ENCODE data around the gene NFIA. TPM values are rescaled to one million over a fixed set of nuclear protein-coding genes. Genes with fewer than 3 reads are reported as not detected.
A peak's percentile ranks its signal among the peaks of the same experiment; 100 is the strongest.

The NFIA gene
- total RNA-seq, 4 donors from 2014 or later: 27.9 to 79.9 (median 36.7) TPM

- Histone ChIP-seq H3K36me3 (no peaks in the 10 kb centered on the region), H3K4me3 (no peak overlapping the region), H3K27me3 (no peaks in the 10 kb centered on the region), H3K9me3 (no peaks in the 10 kb centered on the region), H3K27ac (no peak overlapping the region), H3K4me1 (peaks cover 0 to 32% (median 5%) of the 10 kb centered on the region in 3 donors)
- 64 to 69% methylated on average over 1 of the region's 1 CpG for whole genome bisulfite sequencing, 2 donors
- intact Hi-C loops (cut with DNase I): no loop called here
- TF ChIP-seq POLR2A (IDR thresholded peaks at IDR 0.05) (no peak), CTCF (IDR thresholded peaks at IDR 0.05) (no peak)
- no peak for DNase-seq
These were observed 26.8 kb downstream of the NFIA start for GRCh38 chr1:61109158-61109557.

- Histone ChIP-seq H3K27me3 (no peaks in the 10 kb centered on the region), H3K4me1 (peaks cover 0 to 34% (median 6%) of the 10 kb centered on the region in 3 donors), H3K4me3 (no peak overlapping the region), H3K36me3 (no peaks in the 10 kb centered on the region), H3K27ac (no peak overlapping the region), H3K9me3 (no peaks in the 10 kb centered on the region)
- TF ChIP-seq POLR2A (IDR thresholded peaks at IDR 0.05) (no peak), CTCF (IDR thresholded peaks at IDR 0.05) (no peak)
- intact Hi-C loops (cut with DNase I): no loop called here
- no peak for DNase-seq
These were observed 27.5 kb downstream of the NFIA start for GRCh38 chr1:61109910-61110309.

- no peak overlapping the region for H3K4me3 ChIP-seq
- peak overlapping the region in 1 of 4 donors; percentile 30 for H3K27ac ChIP-seq
- TF ChIP-seq CTCF (IDR thresholded peaks at IDR 0.05) (no peak), POLR2A (IDR thresholded peaks at IDR 0.05) (no peak)
- DNase-seq: no peak
- H3K4me1 ChIP-seq: peaks cover 0 to 40% (median 13%) of the 10 kb centered on the region in 3 donors
- H3K27me3 ChIP-seq: no peaks in the 10 kb centered on the region
- no peaks in the 10 kb centered on the region for H3K9me3 ChIP-seq
- intact Hi-C loops (cut with DNase I): no loop called here
- WGBS, 2 donors: 79 to 84% methylated on average over 1 of the region's 1 CpG
- no peaks in the 10 kb centered on the region for H3K36me3 ChIP-seq
These were observed 28.2 kb downstream of the NFIA start for GRCh38 chr1:61110554-61110953.

GRCh38 chr1:61111084-61112004, 29.0 kb downstream of the NFIA start:
- Histone ChIP-seq H3K27me3 (no peaks in the 10 kb centered on the region), H3K4me3 (no peak overlapping the region), H3K36me3 (no peaks in the 10 kb centered on the region), H3K9me3 (no peaks in the 10 kb centered on the region), H3K27ac (peak overlapping the region in 3 of 4 donors; percentile 30 to 57 (median 43)), H3K4me1 (peaks cover 0 to 48% (median 19%) of the 10 kb centered on the region in 3 donors)
- TF ChIP-seq CTCF (IDR thresholded peaks at IDR 0.05) (no peak), POLR2A (IDR thresholded peaks at IDR 0.05) (no peak)
- 58 to 74% methylated on average over 3 of the region's 3 CpGs for WGBS, 2 donors
- intact Hi-C loops (cut with DNase I): no loop called here
- no peak for DNase-seq

GRCh38 chr1:61114178-61114870, 32.0 kb downstream of the NFIA start:
- intact Hi-C loops (cut with DNase I): no loop called here
- no peak overlapping the region for H3K27ac ChIP-seq
- peaks cover 0 to 74% (median 22%) of the 10 kb centered on the region in 3 donors for H3K4me1 ChIP-seq
- no peaks in the 10 kb centered on the region for H3K9me3 ChIP-seq
- H3K4me3 ChIP-seq: no peak overlapping the region
- DNase-seq: no peak
- H3K27me3 ChIP-seq: no peaks in the 10 kb centered on the region
- no peak for TF ChIP-seq CTCF (IDR thresholded peaks at IDR 0.05)
- no peak for TF ChIP-seq POLR2A (IDR thresholded peaks at IDR 0.05)
- H3K36me3 ChIP-seq: no peaks in the 10 kb centered on the region
- 87 to 91% methylated on average over 3 of the region's 3 CpGs for WGBS, 2 donors

Data from esophagus squamous epithelium (tissue), 5 donors.